Measurements from ENCODE around the gene TSEN54.

The TSEN54 gene

GRCh38 chr17:75525806-75526554 lies 9.7 kb downstream of the TSEN54 start:
- H3K4me3 ChIP-seq (ENCODE audit: low read depth, low read length): peak overlapping the region; percentile 48
- in situ Hi-C loops (cut with HindIII; ENCODE audit: low sequenced_read_pairs): no loop called here
- TF ChIP-seq CTCF (IDR thresholded peaks at IDR 0.05; ENCODE audit: low read depth, low read length, missing control alignments): no peak
- no peak for DNase-seq (ENCODE audit: low read depth)

GRCh38 chr17:75526555-75527270 lies 10.4 kb downstream of the TSEN54 start:
- no peak overlapping the region for H3K4me3 ChIP-seq (ENCODE audit: low read depth, low read length)
- DNase-seq (ENCODE audit: low read depth): no peak
- no peak for TF ChIP-seq CTCF (IDR thresholded peaks at IDR 0.05; ENCODE audit: low read depth, low read length, missing control alignments)
- in situ Hi-C loops (cut with HindIII; ENCODE audit: low sequenced_read_pairs): no loop called here

GRCh38 chr17:75530837-75531720 lies 14.8 kb downstream of the TSEN54 start:
- no peak for DNase-seq (ENCODE audit: low read depth)
- in situ Hi-C loops (cut with HindIII; ENCODE audit: low sequenced_read_pairs): no loop called here
- H3K4me3 ChIP-seq (ENCODE audit: low read depth, low read length): no peak overlapping the region
- TF ChIP-seq CTCF (IDR thresholded peaks at IDR 0.05; ENCODE audit: low read depth, low read length, missing control alignments): no peak

- in situ Hi-C loops (cut with HindIII; ENCODE audit: low sequenced_read_pairs): no loop called here
Measured at GRCh38 chr17:75531721-75532072, 15.4 kb downstream of the TSEN54 start.

GRCh38 chr17:75535119-75535537 lies 18.8 kb downstream of the TSEN54 start:
- in situ Hi-C loops (cut with HindIII; ENCODE audit: low sequenced_read_pairs): no loop called here
- no peak for DNase-seq (ENCODE audit: low read depth)
- no peak for TF ChIP-seq CTCF (IDR thresholded peaks at IDR 0.05; ENCODE audit: low read depth, low read length, missing control alignments)
- no peak overlapping the region for H3K4me3 ChIP-seq (ENCODE audit: low read depth, low read length)

More at GRCh38 chr17:75531721-75532072, 15.4 kb downstream of the TSEN54 start:
- no peak for TF ChIP-seq CTCF (IDR thresholded peaks at IDR 0.05; ENCODE audit: low read depth, low read length, missing control alignments)
- no peak overlapping the region for H3K4me3 ChIP-seq (ENCODE audit: low read depth, low read length)
- no peak for DNase-seq (ENCODE audit: low read depth)

- H3K4me3 ChIP-seq (ENCODE audit: low read depth, low read length): no peak overlapping the region
- in situ Hi-C loops (cut with HindIII; ENCODE audit: low sequenced_read_pairs): no loop called here
Measured at GRCh38 chr17:75535871-75536270, 19.5 kb downstream of the TSEN54 start.

More at GRCh38 chr17:75535871-75536270, 19.5 kb downstream of the TSEN54 start:
- no peak for DNase-seq (ENCODE audit: low read depth)
- no peak for TF ChIP-seq CTCF (IDR thresholded peaks at IDR 0.05; ENCODE audit: low read depth, low read length, missing control alignments)
